ENCODE data around the gene GNB1L.

GRCh38 chr22:19749876-19750275 lies 104.8 kb downstream of the GNB1L start:
- TF ChIP-seq POLR2AphosphoS5 (IDR thresholded peaks at IDR 0.05) (no peak), POLR2A (IDR thresholded peaks at IDR 0.05) (no peak)
